Hepatocyte (in vitro differentiated cells): ENCODE data around the gene CARD10. TPM values are rescaled to one million over a fixed set of nuclear protein-coding genes. Genes with fewer than 3 reads are reported as not detected.

Experiments used
- DNase-seq: peaks from one replicate; pipeline ENCODE4 v3.0.0-alpha.2; 2016; ENCODE audit warnings: low spot score
- H2AFZ ChIP-seq: fragments of 200-600 bp; sonication (generic); 2 replicates; pipeline ENCODE4 v1.6.0; 2016; ENCODE audit warnings: antibody characterized with exemption, mild to moderate bottlenecking
- H3K27ac ChIP-seq: fragments of 200-600 bp; sonication (generic); 2 replicates; pipeline ENCODE4 v1.5.1; 2016; ENCODE audit warnings: mild to moderate bottlenecking
- H3K27me3 ChIP-seq: fragments of 200-600 bp; sonication (generic); 2 replicates; pipeline ENCODE4 v1.6.1; 2016
- H3K36me3 ChIP-seq: fragments of 200-600 bp; sonication (generic); replicated peaks from 2 replicates; pipeline ENCODE4 v1.5.1; 2016; ENCODE audit warnings: low read depth; ENCODE audit not compliant: insufficient read depth
- H3K4me1 ChIP-seq: fragments of 200-600 bp; sonication (generic); 2 replicates; pipeline ENCODE4 v1.5.1; 2016; ENCODE audit warnings: mild to moderate bottlenecking, moderate library complexity; ENCODE audit not compliant: insufficient read depth
- H3K4me2 ChIP-seq: fragments of 200-600 bp; sonication (generic); 2 replicates; pipeline ENCODE4 v1.6.0; 2016
- H3K4me3 ChIP-seq: fragments of 200-600 bp; sonication (generic); 2 replicates; pipeline ENCODE4 v1.5.1; 2016; ENCODE audit warnings: mild to moderate bottlenecking
- H3K79me2 ChIP-seq: fragments of 200-600 bp; sonication (generic); 2 replicates; pipeline ENCODE4 v1.6.0; 2017; ENCODE audit warnings: mild to moderate bottlenecking
- H3K9me2 ChIP-seq: fragments of 200-600 bp; sonication (generic); replicated peaks from 2 replicates; pipeline ENCODE4 v1.6.0; 2017; ENCODE audit warnings: mild to moderate bottlenecking; ENCODE audit not compliant: insufficient read depth
- H3K9me3 ChIP-seq: fragments of 200-600 bp; sonication (generic); 2 replicates; pipeline ENCODE4 v1.5.1; 2016; ENCODE audit warnings: low read depth, mild to moderate bottlenecking
- H4K20me1 ChIP-seq: fragments of 200-600 bp; sonication (generic); 2 replicates; pipeline ENCODE4 v1.6.0; 2016; ENCODE audit warnings: mild to moderate bottlenecking; ENCODE audit not compliant: insufficient read depth, poor library complexity, severe bottlenecking
- EZH2 ChIP-seq: fragments of 200-600 bp; sonication (generic); IDR thresholded peaks from 2 replicates; pipeline ENCODE4 v1.6.1; 2016; ENCODE audit warnings: antibody characterized with exemption, mild to moderate bottlenecking, borderline replicate concordance
- EZH2phosphoT487 ChIP-seq: fragments of 200-600 bp; sonication (generic); IDR thresholded peaks from one replicate; pipeline ENCODE4 v1.6.1; 2018; ENCODE audit warnings: antibody characterized with exemption, mild to moderate bottlenecking, low read depth, moderate library complexity; ENCODE audit not compliant: unreplicated experiment, severe bottlenecking
- WGBS: methylation state at CpG from one replicate; pipeline ENCODE4 v1.1.6; 2016; ENCODE audit warnings: low lambda C conversion rate; ENCODE audit errors: missing lambda C conversion rate; 5-methylcytosine and 5-hydroxymethylcytosine counted together
- polyA plus RNA-seq: library from polyadenylated mRNA; unstranded; fragments of >200 nt; fragmentation: Nextera tagmentation; extraction: Ambion mirVana; gene quantifications from 2 replicates; pipeline ENCODE4 v1.2.1, GENCODE V29; 2016
- total RNA-seq: library from RNA; depleted of rRNA; stranded (reverse); fragments of >200 nt; gene quantifications from 2 replicates; pipeline ENCODE4 v1.2.3, GENCODE V29; 2014
- TF ChIP-seq, protein P1 (sequence below): fragments of 200-600 bp; sonication (generic); IDR thresholded peaks from 2 replicates; pipeline ENCODE4 v1.5.1; 2016; ENCODE audit warnings: antibody characterized with exemption, mild to moderate bottlenecking; ENCODE audit not compliant: poor library complexity

The CARD10 gene
- total and polyA plus RNA-seq, 2 experiments from 2014 or later = 23.4 to 28.7 TPM

DNA sequence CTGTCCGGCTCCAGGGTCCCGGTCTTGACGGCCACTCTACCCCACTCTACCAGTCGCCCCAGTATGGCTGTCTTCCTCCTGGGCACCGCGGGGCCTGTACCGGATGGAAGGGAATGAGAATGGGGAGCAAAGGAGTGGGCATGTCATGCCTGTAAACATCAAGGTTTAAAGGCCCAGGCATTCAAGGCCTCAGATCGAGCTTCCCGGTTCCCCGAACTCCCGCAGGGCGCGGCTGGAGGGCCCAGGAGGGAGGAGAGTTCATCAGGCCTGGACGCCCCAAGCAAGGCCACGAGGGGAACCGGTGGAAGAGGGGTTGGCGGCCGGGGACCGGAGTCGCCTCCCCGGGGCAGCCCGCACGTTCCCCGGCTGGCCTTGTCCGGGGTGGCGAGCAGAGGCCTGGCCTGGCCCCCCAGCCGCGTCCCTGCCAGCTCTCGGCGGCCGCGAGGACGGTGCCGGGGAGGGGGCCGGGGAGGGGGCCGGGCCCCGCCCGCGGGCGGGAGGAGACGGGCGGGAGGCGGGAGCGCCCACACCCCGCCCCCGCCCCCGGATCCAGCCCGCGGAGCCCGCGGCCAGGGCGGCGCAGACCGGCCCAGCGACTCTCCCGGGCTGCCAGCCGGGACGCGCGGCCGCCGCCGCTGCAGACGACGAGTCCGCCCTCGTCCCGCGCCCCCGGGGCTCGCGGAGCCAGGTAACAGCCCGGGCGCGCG, 40.8 kb upstream of the CARD10 start, which contains the start of gene CDC42EP1:
CDC42EP1 (plus strand) TSS at position 580 of the 707 bp plus-strand sequence. CDS start 5,870 bp downstream, outside the sequence.
- Histone ChIP-seq H2AFZ (peak within 1 kb of the TSS; percentile 36), H3K4me1 (peaks cover 49% of the 10 kb centered on the region), H4K20me1 (peaks cover 18% of the 10 kb centered on the region), H3K27ac (peak within 1 kb of the TSS; percentile 100), H3K36me3 (no peaks in the 10 kb centered on the region), H3K27me3 (no peaks in the 10 kb centered on the region), H3K9me3 (no peaks in the 10 kb centered on the region), H3K9me2 (no peaks in the 10 kb centered on the region), H3K4me2 (peak within 1 kb of the TSS; percentile 97), H3K79me2 (peaks cover 36% of the 10 kb centered on the region), H3K4me3 (peak within 1 kb of the TSS; percentile 99)
- 16% methylated on average over 24 of the region's 76 CpGs for WGBS
- no peak for TF ChIP-seq EZH2phosphoT487
- peak; percentile 89 for DNase-seq

DNA sequence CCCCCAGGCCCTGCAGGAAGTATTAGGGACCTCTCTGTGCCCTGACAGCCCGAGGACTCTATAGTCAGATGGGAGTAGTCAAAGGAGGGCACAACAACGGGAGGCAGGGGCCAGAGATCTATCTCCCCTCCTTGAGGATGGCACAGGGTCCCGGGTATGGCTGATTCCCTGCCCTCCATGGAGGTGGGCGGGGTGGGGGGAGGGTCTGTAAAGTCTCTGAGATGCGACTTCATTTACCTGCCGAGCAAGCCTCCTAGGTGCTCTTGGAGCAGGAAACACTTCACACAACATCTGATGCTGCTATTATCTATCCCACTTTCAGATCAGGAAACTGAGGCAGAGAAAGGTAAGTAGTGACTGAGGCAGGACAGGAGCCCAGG, 40.3 kb upstream of the CARD10 start:
- no peaks in the 10 kb centered on the region for H3K36me3 ChIP-seq
- peak overlapping the region; percentile 32 for H2AFZ ChIP-seq
- H4K20me1 ChIP-seq = peaks cover 18% of the 10 kb centered on the region
- no peaks in the 10 kb centered on the region for H3K27me3 ChIP-seq
- no peak overlapping the region for H3K4me3 ChIP-seq
- DNase-seq = no peak
- H3K79me2 ChIP-seq = peaks cover 31% of the 10 kb centered on the region
- peak overlapping the region; percentile 100 for H3K27ac ChIP-seq
- H3K4me1 ChIP-seq = peaks cover 47% of the 10 kb centered on the region
- peak overlapping the region; percentile 97 for H3K4me2 ChIP-seq
- H3K9me3 ChIP-seq = no peaks in the 10 kb centered on the region
- TF ChIP-seq, protein P1, sequence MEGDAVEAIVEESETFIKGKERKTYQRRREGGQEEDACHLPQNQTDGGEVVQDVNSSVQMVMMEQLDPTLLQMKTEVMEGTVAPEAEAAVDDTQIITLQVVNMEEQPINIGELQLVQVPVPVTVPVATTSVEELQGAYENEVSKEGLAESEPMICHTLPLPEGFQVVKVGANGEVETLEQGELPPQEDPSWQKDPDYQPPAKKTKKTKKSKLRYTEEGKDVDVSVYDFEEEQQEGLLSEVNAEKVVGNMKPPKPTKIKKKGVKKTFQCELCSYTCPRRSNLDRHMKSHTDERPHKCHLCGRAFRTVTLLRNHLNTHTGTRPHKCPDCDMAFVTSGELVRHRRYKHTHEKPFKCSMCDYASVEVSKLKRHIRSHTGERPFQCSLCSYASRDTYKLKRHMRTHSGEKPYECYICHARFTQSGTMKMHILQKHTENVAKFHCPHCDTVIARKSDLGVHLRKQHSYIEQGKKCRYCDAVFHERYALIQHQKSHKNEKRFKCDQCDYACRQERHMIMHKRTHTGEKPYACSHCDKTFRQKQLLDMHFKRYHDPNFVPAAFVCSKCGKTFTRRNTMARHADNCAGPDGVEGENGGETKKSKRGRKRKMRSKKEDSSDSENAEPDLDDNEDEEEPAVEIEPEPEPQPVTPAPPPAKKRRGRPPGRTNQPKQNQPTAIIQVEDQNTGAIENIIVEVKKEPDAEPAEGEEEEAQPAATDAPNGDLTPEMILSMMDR = no peak
- no peak for TF ChIP-seq EZH2phosphoT487
- no peak for TF ChIP-seq EZH2
- 79% methylated on average over 6 of the region's 6 CpGs for WGBS
- H3K9me2 ChIP-seq = no peaks in the 10 kb centered on the region

DNA sequence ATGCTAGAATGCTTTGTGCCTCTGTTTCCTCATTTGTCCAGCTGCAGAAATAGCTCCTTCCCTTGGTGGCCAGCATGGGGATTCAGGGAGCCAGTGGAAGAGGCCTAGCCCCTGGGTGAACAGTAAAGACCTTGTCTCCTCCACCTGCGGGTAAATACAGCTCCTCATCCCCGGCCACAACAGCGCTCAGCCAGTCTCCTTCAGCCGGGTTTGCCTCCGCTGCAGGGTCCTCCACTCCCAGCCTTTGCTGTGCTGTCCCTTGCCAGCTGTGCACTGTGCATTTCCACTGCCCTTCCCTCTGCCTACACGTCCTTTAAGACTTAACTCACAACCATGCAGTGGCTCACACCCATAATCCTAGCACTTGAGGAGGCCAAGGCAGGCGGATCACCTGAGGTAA, 39.6 kb upstream of the CARD10 start:
- H3K4me2 ChIP-seq = no peak overlapping the region
- no peak overlapping the region for H2AFZ ChIP-seq
- no peak for DNase-seq
- no peaks in the 10 kb centered on the region for H3K36me3 ChIP-seq
- peak overlapping the region; percentile 9 for H3K27ac ChIP-seq
- peaks cover 11% of the 10 kb centered on the region for H4K20me1 ChIP-seq
- no peak overlapping the region for H3K4me3 ChIP-seq
- H3K9me3 ChIP-seq = no peaks in the 10 kb centered on the region
- TF ChIP-seq, protein P1 = no peak
- TF ChIP-seq EZH2phosphoT487 = no peak
- 83% methylated on average over 7 of the region's 7 CpGs for WGBS
- peaks cover 24% of the 10 kb centered on the region for H3K79me2 ChIP-seq
- peaks cover 40% of the 10 kb centered on the region for H3K4me1 ChIP-seq
- no peaks in the 10 kb centered on the region for H3K9me2 ChIP-seq
- H3K27me3 ChIP-seq = no peaks in the 10 kb centered on the region

DNA sequence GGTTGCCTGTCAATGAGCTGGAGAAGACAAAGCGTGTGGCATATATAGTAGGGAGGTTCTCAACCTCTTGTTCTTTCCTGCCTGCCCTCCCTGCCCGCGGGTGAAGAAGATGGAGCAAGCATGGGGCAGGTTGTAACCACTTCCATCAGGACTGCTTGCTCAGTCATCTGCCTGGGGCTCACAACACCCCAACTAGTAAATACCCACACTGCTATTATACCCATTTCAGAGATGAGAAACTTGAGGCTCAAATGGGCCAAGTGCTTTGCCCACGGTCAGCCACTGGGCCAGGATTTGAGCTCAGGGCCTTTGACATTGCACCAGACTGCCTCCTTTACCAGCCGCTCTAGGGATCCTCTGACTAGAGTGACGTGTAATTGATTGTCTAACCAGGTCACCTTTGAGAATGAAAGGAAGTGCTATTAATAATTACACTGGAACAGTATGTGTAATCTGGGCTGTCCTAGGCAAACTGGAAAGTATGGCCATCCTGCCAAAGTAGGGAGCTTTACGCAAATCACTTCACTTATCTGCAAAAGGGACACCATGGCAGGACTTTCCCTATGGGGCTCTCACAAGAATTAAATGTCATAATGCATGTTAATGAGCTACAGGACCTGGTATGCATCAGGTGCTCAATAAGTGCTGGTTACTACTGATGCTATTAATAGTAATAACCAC, 38.2 kb upstream of the CARD10 start:
- Histone ChIP-seq H3K9me2 (no peaks in the 10 kb centered on the region), H2AFZ (no peak overlapping the region), H3K4me2 (no peak overlapping the region), H3K4me1 (peaks cover 35% of the 10 kb centered on the region), H3K9me3 (no peaks in the 10 kb centered on the region), H3K79me2 (peaks cover 15% of the 10 kb centered on the region), H4K20me1 (peaks cover 6% of the 10 kb centered on the region), H3K27ac (peak overlapping the region; percentile 76), H3K4me3 (no peak overlapping the region), H3K36me3 (no peaks in the 10 kb centered on the region), H3K27me3 (no peaks in the 10 kb centered on the region)
- no peak for TF ChIP-seq EZH2phosphoT487
- TF ChIP-seq, protein P1 = no peak
- TF ChIP-seq EZH2 = no peak
- DNase-seq = peak; percentile 65
- 75% methylated on average over 7 of the region's 7 CpGs for WGBS
